Measurements from ENCODE around the gene SLC4A3. TPM values are rescaled to one million over a fixed set of nuclear protein-coding genes. Genes with fewer than 3 reads are reported as not detected.

Gene SLC4A3
- total RNA-seq, 1 experiment from 2014 or later: 7.3 TPM

- no TSS peak for BruUV-seq (replicated peaks)
- H3K9me2 ChIP-seq (ENCODE audit: insufficient read depth): no peaks in the 10 kb centered on the region
- H3F3A ChIP-seq (ENCODE audit: insufficient read depth, low read depth): no peaks in the 10 kb centered on the region
- intact Hi-C loops (cut with micrococcal nuclease; ENCODE audit: unreplicated experiment): no loop called here
- ChIA-PET CTCF (no interaction called here), POLR2A (ENCODE audit: unreplicated experiment) (no interaction called here)
- no peaks in the 10 kb centered on the region for H3K79me2 ChIP-seq (ENCODE audit: low read depth)
- H3K4me3 ChIP-seq: no peak overlapping the region
- H3K4me2 ChIP-seq: no peak overlapping the region
- H2AFZ ChIP-seq: no peak overlapping the region
- TF ChIP-seq, protein P1, sequence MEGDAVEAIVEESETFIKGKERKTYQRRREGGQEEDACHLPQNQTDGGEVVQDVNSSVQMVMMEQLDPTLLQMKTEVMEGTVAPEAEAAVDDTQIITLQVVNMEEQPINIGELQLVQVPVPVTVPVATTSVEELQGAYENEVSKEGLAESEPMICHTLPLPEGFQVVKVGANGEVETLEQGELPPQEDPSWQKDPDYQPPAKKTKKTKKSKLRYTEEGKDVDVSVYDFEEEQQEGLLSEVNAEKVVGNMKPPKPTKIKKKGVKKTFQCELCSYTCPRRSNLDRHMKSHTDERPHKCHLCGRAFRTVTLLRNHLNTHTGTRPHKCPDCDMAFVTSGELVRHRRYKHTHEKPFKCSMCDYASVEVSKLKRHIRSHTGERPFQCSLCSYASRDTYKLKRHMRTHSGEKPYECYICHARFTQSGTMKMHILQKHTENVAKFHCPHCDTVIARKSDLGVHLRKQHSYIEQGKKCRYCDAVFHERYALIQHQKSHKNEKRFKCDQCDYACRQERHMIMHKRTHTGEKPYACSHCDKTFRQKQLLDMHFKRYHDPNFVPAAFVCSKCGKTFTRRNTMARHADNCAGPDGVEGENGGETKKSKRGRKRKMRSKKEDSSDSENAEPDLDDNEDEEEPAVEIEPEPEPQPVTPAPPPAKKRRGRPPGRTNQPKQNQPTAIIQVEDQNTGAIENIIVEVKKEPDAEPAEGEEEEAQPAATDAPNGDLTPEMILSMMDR (conservative IDR thresholded peaks at IDR 0.05): no peak
- TF ChIP-seq EZH2 (IDR thresholded peaks at IDR 0.05; ENCODE audit: low read depth): no peak
- H3K4me1 ChIP-seq (replicated peaks; ENCODE audit: insufficient read depth): no peaks in the 10 kb centered on the region
- no peaks in the 10 kb centered on the region; the same call in none of the 2 replicates for H3K36me3 ChIP-seq (ENCODE audit: low read depth)
- DNase-seq: no peak
- H3K27ac ChIP-seq: no peak overlapping the region
- no peaks in the 10 kb centered on the region for H3K27me3 ChIP-seq (ENCODE audit: insufficient read depth, low read depth)
- no peaks in the 10 kb centered on the region for H3K9me3 ChIP-seq (ENCODE audit: insufficient read depth, low read depth)
- H4K20me1 ChIP-seq (ENCODE audit: insufficient read depth): no peaks in the 10 kb centered on the region
Observed at GRCh38 chr2:219615036-219615435, 12.4 kb upstream of the SLC4A3 start.

GRCh38 chr2:219615894-219616293 is 11.5 kb upstream of the SLC4A3 start:
- ChIA-PET CTCF (no interaction called here), POLR2A (ENCODE audit: unreplicated experiment) (no interaction called here)

GRCh38 chr2:219616550-219616949 is 10.9 kb upstream of the SLC4A3 start:
- Histone ChIP-seq H3K9me2 (ENCODE audit: insufficient read depth) (no peaks in the 10 kb centered on the region), H3F3A (ENCODE audit: insufficient read depth, low read depth) (no peaks in the 10 kb centered on the region), H3K27ac (no peak overlapping the region), H3K27me3 (ENCODE audit: insufficient read depth, low read depth) (no peaks in the 10 kb centered on the region), H3K4me3 (no peak overlapping the region), H3K4me2 (no peak overlapping the region), H2AFZ (no peak overlapping the region), H4K20me1 (ENCODE audit: insufficient read depth) (no peaks in the 10 kb centered on the region), H3K79me2 (ENCODE audit: low read depth) (no peaks in the 10 kb centered on the region), H3K36me3 (ENCODE audit: low read depth) (no peaks in the 10 kb centered on the region; the same call in none of the 2 replicates), H3K4me1 (replicated peaks; ENCODE audit: insufficient read depth) (no peaks in the 10 kb centered on the region), H3K9me3 (ENCODE audit: insufficient read depth, low read depth) (no peaks in the 10 kb centered on the region)
- no peak for DNase-seq
- intact Hi-C loops (cut with micrococcal nuclease; ENCODE audit: unreplicated experiment): no loop called here
- BruUV-seq (replicated peaks): no TSS peak
- ChIA-PET CTCF (no interaction called here), POLR2A (ENCODE audit: unreplicated experiment) (no interaction called here)
- TF ChIP-seq, protein P1 (conservative IDR thresholded peaks at IDR 0.05): no peak
- no peak for TF ChIP-seq EZH2 (IDR thresholded peaks at IDR 0.05; ENCODE audit: low read depth)

More at GRCh38 chr2:219615894-219616293, 11.5 kb upstream of the SLC4A3 start:
- Histone ChIP-seq H3K36me3 (ENCODE audit: low read depth) (no peaks in the 10 kb centered on the region; the same call in none of the 2 replicates), H2AFZ (no peak overlapping the region), H3K4me1 (replicated peaks; ENCODE audit: insufficient read depth) (no peaks in the 10 kb centered on the region), H3K27me3 (ENCODE audit: insufficient read depth, low read depth) (no peaks in the 10 kb centered on the region), H3K4me2 (no peak overlapping the region), H3K9me3 (ENCODE audit: insufficient read depth, low read depth) (no peaks in the 10 kb centered on the region), H3K79me2 (ENCODE audit: low read depth) (no peaks in the 10 kb centered on the region), H3K27ac (no peak overlapping the region), H3K4me3 (no peak overlapping the region), H3K9me2 (ENCODE audit: insufficient read depth) (no peaks in the 10 kb centered on the region), H4K20me1 (ENCODE audit: insufficient read depth) (no peaks in the 10 kb centered on the region), H3F3A (ENCODE audit: insufficient read depth, low read depth) (no peaks in the 10 kb centered on the region)
- TF ChIP-seq, protein P1 (conservative IDR thresholded peaks at IDR 0.05): no peak
- intact Hi-C loops (cut with micrococcal nuclease; ENCODE audit: unreplicated experiment): no loop called here
- DNase-seq: no peak
- BruUV-seq (replicated peaks): no TSS peak
